Mucosa of descending colon (tissue), 3 donors: ENCODE results near the gene UBL4B. TPM values are rescaled to one million over a fixed set of nuclear protein-coding genes. Genes with fewer than 3 reads are reported as not detected.
A peak's percentile ranks its signal among the peaks of the same experiment; 100 is the strongest.

Experiments
- ATAC-seq: fragments of 200-7000 bp; cut with Tn5 transposase; one replicate; pipeline ENCODE4 v1.9.1; 2020; ENCODE audit warnings: mild to moderate bottlenecking, moderate library complexity
- DNase-seq, 3 donors: peaks; one replicate each; pipeline ENCODE4 v3.0.0-alpha.2; 2020
- H3K36me3 ChIP-seq: fragments of 200-600 bp; one replicate; pipeline ENCODE4 v1.8.0; 2021; ENCODE audit warnings: low read depth, mild to moderate bottlenecking
- H3K4me1 ChIP-seq: fragments of 200-600 bp; one replicate; pipeline ENCODE4 v1.8.0; 2021; ENCODE audit warnings: low read depth, mild to moderate bottlenecking
- H3K4me3 ChIP-seq: fragments of 200-600 bp; one replicate; pipeline ENCODE4 v1.8.0; 2021; ENCODE audit warnings: mild to moderate bottlenecking
- H3K9me3 ChIP-seq: fragments of 200-600 bp; one replicate; pipeline ENCODE4 v1.8.0; 2021; ENCODE audit warnings: mild to moderate bottlenecking
- CTCF ChIP-seq: fragments of 200-600 bp; IDR thresholded peaks from one replicate; pipeline ENCODE4 v1.8.0; 2022; ENCODE audit warnings: antibody characterized with exemption, mild to moderate bottlenecking
- intact Hi-C, 2 donors: fragments of 100-400 bp; cut with DNase I in 1 of 2; cut with micrococcal nuclease in 1 of 2; formaldehyde crosslinking; loops; one replicate each; pipeline versions ENCODE4 v1.11.0 to v1.11.1; 2022; cut with DNase I, micrococcal nuclease
- total RNA-seq, 3 donors: library from RNA; stranded (reverse); fragmentation: NEBNext Ultra II Directional in 2 of 3; extraction: Animal tissue kit (Norgen Biotek cat#: 25700) in 2 of 3; gene quantifications; one replicate each; pipeline versions ENCODE4 v1.2.1 to v1.2.4, GENCODE V29; 2021 to 2023
- donor health status: DM: no; HTN: no; CAD: no; lungs with moderate emphysema.
- donor health status: DM: no; HTN: no; CAD: no.
- donor health status: DM: no; HTN: yes; CAD: no.

Gene UBL4B
- total RNA-seq, 3 donors from 2014 or later = not detected

DNA sequence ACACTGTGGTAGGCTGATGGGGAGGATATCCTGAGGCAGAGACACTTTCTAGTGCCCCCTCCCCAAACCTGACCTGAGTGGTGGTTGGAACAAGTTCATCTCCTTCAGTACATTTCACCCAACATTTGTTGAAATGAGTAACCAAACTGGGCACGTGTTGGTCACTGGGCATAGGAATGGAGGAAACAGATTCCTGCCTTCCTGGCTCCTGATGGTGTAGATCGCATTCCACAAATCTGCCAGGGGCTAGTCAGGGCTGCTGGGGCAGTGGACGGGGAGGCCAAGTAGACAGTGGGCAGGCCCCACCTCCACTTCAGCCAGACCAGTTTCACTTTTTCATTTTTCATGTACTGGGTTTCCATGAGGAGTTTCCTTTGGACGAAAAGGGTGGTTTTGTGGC, 25.3 kb upstream of the UBL4B start:
- peaks cover 6% of the 10 kb centered on the region for H3K4me1 ChIP-seq
- no peaks in the 10 kb centered on the region for H3K9me3 ChIP-seq
- ATAC-seq (no peak), DNase-seq (no peak)
- intact Hi-C loops = no loop called here
- no peak overlapping the region for H3K4me3 ChIP-seq
- TF ChIP-seq CTCF = no peak
- H3K36me3 ChIP-seq = no peaks in the 10 kb centered on the region

GRCh38 chr1:110087812-110088738, 24.2 kb upstream of the UBL4B start:
- Histone ChIP-seq H3K36me3 (no peaks in the 10 kb centered on the region), H3K4me3 (no peak overlapping the region), H3K4me1 (peaks cover 6% of the 10 kb centered on the region), H3K9me3 (no peaks in the 10 kb centered on the region)
- intact Hi-C loops = no loop called here
- DNase-seq (peak in 1 of 3 donors; percentile 74), ATAC-seq (peak; percentile 66)
- peak; percentile 35 for TF ChIP-seq CTCF

DNA sequence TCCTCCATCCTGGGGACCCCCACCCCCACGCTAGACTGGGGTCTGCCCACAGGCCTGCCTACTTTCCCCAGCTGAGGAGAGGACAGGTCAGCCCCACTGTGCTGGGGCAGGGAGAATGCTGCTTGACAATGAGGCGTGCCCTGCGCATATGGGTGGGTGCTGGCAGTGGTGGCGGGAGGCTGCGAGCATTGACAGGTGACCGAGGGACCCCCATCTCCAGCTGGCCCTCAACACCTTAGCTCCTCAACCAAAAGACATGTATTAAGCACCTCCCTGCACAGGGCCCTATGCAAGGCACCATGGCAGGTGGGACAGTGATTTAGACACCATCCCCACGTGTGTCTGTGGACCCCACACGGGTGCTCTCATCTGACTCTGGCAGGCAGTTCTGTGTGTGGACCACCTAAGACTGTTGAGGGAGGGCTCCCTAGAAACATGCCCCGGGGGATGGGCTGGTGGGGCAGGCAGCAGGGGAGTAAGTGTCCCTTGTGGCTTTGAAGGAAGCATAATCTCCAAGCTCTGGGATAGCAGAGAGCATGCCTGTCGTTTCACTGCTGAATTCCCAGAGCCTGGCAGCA, 23.4 kb upstream of the UBL4B start:
- ATAC-seq (no peak), DNase-seq (no peak)
- no peaks in the 10 kb centered on the region for H3K9me3 ChIP-seq
- intact Hi-C loops = no loop called here
- no peak overlapping the region for H3K4me3 ChIP-seq
- no peaks in the 10 kb centered on the region for H3K36me3 ChIP-seq
- H3K4me1 ChIP-seq = peaks cover 3% of the 10 kb centered on the region
- no peak for TF ChIP-seq CTCF

GRCh38 chr1:110089561-110090275, 22.5 kb upstream of the UBL4B start:
- ATAC-seq = no peak
- Histone ChIP-seq H3K36me3 (no peaks in the 10 kb centered on the region), H3K9me3 (no peaks in the 10 kb centered on the region), H3K4me1 (no peaks in the 10 kb centered on the region), H3K4me3 (no peak overlapping the region)
- no peak for DNase-seq
- intact Hi-C loops = no loop called here
- no peak for TF ChIP-seq CTCF

DNA sequence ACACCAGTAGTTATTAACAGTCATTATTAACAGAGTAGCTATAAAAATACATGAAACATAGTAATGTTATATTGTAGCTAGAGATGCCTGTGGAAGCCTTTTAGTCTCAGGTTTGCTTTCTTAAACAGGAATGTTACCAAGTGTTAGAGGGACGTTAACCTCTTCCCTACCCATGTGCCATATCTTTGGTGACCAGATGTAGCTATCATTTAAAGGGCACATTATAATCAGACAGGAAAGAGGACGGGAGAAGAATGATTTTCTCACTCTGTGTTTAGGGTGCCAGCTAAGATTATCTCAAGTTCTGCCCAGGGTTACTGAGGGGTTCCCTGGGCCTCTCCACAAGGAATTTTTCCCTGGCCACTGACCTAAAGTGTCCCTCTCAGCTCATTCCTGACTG, 20.9 kb upstream of the UBL4B start:
- Histone ChIP-seq H3K9me3 (no peaks in the 10 kb centered on the region), H3K4me1 (no peaks in the 10 kb centered on the region), H3K36me3 (no peaks in the 10 kb centered on the region), H3K4me3 (no peak overlapping the region)
- ATAC-seq = no peak
- no peak for TF ChIP-seq CTCF
- no peak for DNase-seq
- intact Hi-C loops = no loop called here
